Gastroesophageal sphincter (tissue), 3 donors: ENCODE measurements around the gene MSN.

Experiments used
- CTCF ChIP-seq, 4 experiments: fragments of 200-600 bp in 2 of 4; fragments of 450-650 bp in 2 of 4; sonication (generic) in 1 of 4; IDR thresholded peaks; one replicate each; pipeline ENCODE4 v1.5.1; 2017 to 2019; ENCODE audit warnings: antibody characterized with exemption in 4 of 4, mild to moderate bottlenecking in 2 of 4, moderate library complexity in 2 of 4
- EP300 ChIP-seq: sonication (generic); formaldehyde crosslinking; IDR thresholded peaks from one replicate; pipeline ENCODE4 v1.6.1; 2017; ENCODE audit warnings: antibody characterized with exemption, mild to moderate bottlenecking
- POLR2A ChIP-seq, 2 donors: fragments of 450-650 bp; IDR thresholded peaks; one replicate each; pipeline ENCODE4 v1.6.1; 2017; ENCODE audit warnings: antibody characterized with exemption in 2 of 2, mild to moderate bottlenecking in 2 of 2, moderate library complexity in 1 of 2
- POLR2AphosphoS5 ChIP-seq: sonication (generic); formaldehyde crosslinking; IDR thresholded peaks from one replicate; pipeline ENCODE4 v1.6.1; 2017; ENCODE audit warnings: antibody characterized with exemption

GRCh38 chrX:65750674-65751469 is 83.4 kb downstream of the MSN start:
- TF ChIP-seq CTCF (IDR thresholded peaks at IDR 0.05) (no peak), POLR2A (IDR thresholded peaks at IDR 0.05) (no peak), POLR2AphosphoS5 (no peak), EP300 (no peak)
